Stimulated activated CD8-positive, alpha-beta memory T cell treated with anti-CD3 and anti-CD28 coated beads, Interleukin-7, amount 100 ng/mL, for 1 hour (primary cell): ENCODE results near the gene PRRT2.
"Not testable (repeated sequence)": the region's sequence is repeated elsewhere in the genome, so short reads cannot be mapped to it uniquely, and the experiment has no call there.

Source experiments
- DNase-seq, 2 donors: peaks; one replicate each; pipeline ENCODE4 v3.0.0-alpha.2; 2020; ENCODE audit warnings: low read depth in 2 of 2

Gene PRRT2

GRCh38 chr16:29790949-29791844 is 20.8 kb upstream of the PRRT2 start:
- DNase-seq = no peak

GRCh38 chr16:29791845-29792807 is 19.9 kb upstream of the PRRT2 start:
- no peak for DNase-seq

- not testable (repeated sequence) for DNase-seq
These were observed 18.8 kb upstream of the PRRT2 start for GRCh38 chr16:29793153-29793552.

- no peak for DNase-seq
These were observed 17.7 kb upstream of the PRRT2 start for GRCh38 chr16:29794231-29794710.

GRCh38 chr16:29802416-29802935 is 9.5 kb upstream of the PRRT2 start:
- DNase-seq = no peak

GRCh38 chr16:29804020-29804419 is 8.0 kb upstream of the PRRT2 start:
- no peak for DNase-seq

GRCh38 chr16:29804455-29805231 is 7.3 kb upstream of the PRRT2 start:
- no peak for DNase-seq

GRCh38 chr16:29805232-29806098 is 6.5 kb upstream of the PRRT2 start:
- peak; percentile 94 to 95 for DNase-seq

GRCh38 chr16:29806099-29806579 is 5.9 kb upstream of the PRRT2 start, which contains the start of gene MAZ:
Gene MAZ (plus strand): TSS chr16:29806529. CDS start chr16:29806702, 173 bp downstream.
- peak in 1 of 2 donors; percentile 51 for DNase-seq

GRCh38 chr16:29806641-29807425 is 5.2 kb upstream of the PRRT2 start:
- DNase-seq = no peak

- peak; percentile 64 to 66 for DNase-seq
These were observed 4.4 kb upstream of the PRRT2 start for GRCh38 chr16:29807426-29808218.

- DNase-seq = no peak
These were observed 3.6 kb upstream of the PRRT2 start for GRCh38 chr16:29808219-29808900.

- DNase-seq = no peak
These were observed 2.8 kb upstream of the PRRT2 start for GRCh38 chr16:29809031-29809747.

- DNase-seq = no peak
These were observed 1.9 kb upstream of the PRRT2 start for GRCh38 chr16:29809850-29810698.

GRCh38 chr16:29810699-29811169 is 1.3 kb upstream of the PRRT2 start:
- no peak for DNase-seq
